Measurements from ENCODE around the gene TSPAN4.
A peak's percentile ranks its signal among the peaks of the same experiment; 100 is the strongest.

Gene TSPAN4

GRCh38 chr11:893008-893654, 50.5 kb downstream of the TSPAN4 start:
- no peak for DNase-seq

GRCh38 chr11:894575-895201, 52.0 kb downstream of the TSPAN4 start:
- DNase-seq = no peak

GRCh38 chr11:895331-896110, 52.9 kb downstream of the TSPAN4 start:
- no peak for DNase-seq

GRCh38 chr11:897253-898142, 54.8 kb downstream of the TSPAN4 start:
- no peak for DNase-seq

DNA sequence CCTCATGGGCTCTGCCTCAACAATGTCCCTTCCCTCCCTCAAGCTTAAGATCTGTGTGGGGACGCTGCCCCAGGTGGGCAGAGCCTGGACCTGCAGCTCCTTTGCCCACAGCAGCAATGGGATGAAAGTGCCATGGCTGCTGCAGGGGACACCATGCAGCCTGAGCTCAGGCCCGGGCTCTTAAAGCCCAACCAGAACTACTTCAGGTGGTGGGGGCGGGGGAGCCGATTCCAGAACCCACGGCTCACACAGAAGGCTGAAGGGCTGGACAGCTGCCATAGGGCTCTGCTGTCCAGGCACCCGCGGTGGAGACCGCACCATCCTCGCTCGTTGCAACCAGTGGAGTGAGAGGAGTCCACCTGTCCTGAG, 55.5 kb downstream of the TSPAN4 start:
- DNase-seq = no peak

DNA sequence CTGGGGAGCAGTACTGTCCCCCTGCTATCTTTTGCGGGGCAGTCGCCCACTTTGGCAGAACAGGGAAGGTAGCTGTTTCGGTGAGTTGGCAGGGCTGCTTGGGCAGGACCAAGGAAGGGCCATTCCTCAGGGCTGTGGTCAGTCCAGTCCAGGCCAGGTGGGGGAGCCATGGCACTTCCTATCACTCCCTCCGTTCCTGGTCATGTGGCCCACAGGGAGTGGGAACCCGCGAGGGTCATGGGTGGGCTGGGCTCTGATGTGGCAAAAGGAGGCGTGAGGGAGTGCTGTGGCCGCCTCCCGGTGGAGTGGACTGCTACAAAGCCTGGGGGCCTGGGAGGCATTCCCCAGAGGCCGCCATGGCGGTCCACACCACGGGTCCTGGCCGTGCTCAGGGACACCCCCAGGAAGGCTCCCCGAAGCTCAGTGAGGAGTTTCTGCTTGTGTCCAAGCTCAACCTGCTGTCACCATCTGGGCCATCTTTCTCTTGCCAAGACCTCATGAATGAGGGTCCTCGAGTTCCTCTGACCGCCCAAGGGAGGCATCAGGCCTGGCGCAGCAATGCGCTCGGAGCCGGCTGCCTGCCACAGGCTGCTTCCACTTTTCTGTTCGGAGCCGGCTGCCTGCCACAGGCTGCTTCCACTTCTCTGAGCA, 56.0 kb downstream of the TSPAN4 start:
- no peak for DNase-seq

DNA sequence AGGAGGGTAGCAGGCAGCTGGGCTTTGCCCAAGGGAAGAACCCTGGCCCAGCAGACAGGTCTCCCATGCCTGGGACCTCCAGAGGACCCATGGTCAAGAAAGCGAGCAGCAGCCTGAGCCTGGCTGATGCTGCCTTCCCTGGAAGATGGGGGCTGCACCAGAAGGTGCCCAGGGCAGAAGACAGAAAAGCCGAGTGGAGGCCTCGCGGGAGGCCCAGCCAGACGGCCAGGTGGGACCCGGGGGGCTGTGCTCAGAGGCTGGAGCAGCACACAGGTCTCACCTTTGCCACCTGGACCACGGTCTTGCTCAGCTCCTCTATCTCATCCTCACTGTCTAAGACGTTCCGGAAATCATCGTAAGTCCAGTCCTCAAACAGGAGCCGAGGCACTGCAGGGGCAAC, 57.1 kb downstream of the TSPAN4 start:
- no peak for DNase-seq

GRCh38 chr11:900545-900944, 57.9 kb downstream of the TSPAN4 start:
- no peak for DNase-seq

GRCh38 chr11:901452-902061, 58.9 kb downstream of the TSPAN4 start:
- DNase-seq = no peak

DNA sequence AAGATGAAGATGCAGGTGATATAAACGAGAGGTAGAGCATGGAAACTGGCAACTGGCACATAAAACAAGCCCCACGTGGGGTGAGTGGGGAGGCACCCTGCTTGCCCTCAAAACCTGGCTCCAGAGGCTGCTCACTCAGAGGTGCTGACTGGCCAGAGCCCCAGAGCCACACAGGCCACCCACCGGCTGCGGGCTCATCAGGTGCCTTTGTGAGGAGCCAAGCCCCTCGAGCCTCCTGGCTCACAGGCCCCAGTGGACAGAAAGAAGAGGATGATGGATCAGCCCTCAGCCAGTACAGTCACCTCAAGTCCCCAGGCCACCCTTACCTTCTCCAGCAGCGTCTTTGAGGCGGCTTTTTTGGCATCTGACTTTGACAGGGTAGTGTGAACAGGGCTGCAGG, 61.7 kb downstream of the TSPAN4 start:
- DNase-seq = no peak

GRCh38 chr11:905952-906351, 63.3 kb downstream of the TSPAN4 start:
- no peak for DNase-seq

DNA sequence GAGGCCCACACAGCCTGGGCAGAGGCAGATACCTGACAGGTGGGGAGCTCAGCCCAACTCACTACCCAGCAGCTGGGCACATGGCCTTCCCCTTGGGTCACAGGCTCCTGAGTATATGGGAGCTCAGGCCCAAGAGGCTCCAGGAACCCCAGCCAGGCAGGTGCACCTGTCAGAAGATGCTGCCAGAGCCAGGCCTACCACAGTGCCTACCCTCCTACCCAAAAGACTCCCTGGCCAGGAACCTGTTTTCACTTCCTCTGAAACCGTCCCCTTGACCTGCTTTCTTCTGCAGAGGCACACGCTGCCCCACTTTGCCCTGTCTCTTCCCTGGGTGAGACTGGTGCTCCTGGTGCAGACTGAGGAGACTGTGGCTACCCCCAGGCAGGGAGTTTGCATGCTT, 65.0 kb downstream of the TSPAN4 start:
- no peak for DNase-seq

DNA sequence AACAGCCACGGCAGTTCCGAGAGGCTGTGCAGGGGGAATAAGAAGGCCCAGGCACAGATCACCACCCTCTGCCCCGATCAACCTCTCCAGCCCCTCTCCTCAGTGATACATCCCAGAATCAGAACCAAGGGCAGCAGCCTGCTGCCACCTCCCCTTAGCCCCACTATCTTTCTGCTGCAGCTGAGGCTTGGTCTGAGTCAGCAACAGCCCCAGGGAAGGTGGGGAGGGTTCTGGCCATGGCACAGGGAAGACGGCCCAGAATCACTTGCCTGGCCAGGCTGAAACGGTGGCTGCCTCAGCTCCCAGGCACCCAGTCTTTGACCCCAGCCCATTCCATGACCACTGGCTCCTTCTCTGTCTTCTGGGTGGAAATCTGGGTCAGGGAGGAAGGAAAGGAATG, 65.6 kb downstream of the TSPAN4 start:
- no peak for DNase-seq

DNA sequence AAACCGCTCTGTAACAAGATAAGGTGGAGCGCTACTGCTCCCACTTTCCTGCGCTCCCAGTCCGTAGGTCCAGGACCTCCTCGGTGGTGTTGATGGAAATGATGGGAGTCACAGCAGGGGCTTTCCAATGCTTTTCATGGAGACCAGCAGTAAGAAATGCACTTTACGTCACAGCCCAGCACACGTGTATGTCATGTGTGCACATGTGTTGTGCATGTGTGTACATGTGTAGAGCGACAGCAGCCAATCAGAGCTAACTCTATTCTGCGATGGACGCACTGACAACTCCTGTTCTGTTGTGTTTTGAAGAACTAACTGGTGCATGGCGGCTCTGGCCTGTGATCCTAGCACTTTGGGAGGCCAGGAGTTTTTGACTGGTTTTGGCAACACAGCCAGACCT, 66.8 kb downstream of the TSPAN4 start:
- DNase-seq = no peak

DNA sequence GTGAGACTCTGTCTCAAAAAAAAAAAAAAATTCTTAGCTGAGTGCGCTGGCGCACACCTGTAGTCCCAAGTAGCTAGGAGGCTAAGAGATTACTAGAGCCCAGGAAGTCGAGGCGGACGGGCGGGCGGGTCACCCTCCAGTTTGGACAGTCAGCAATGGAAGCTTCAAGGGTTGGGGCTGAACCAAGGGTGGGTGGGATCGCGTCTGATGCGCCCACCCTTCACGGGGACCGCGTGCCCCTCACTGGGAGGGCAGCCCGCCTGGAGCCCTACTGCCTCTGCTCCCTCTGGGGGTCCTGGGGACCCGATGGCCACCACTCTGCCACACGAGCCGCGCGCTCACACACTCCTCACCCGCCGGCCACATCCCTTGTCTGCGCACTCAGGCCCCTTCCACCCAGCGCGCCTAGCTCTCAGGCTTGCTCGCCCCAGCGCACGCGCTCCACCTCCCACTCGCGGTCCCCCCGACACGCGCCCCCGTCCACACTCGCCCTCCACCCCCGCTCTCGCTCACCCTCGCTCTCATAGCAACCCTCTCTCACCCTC, 67.5 kb downstream of the TSPAN4 start:
- no peak for DNase-seq

- peak; percentile 84 for DNase-seq
Measured at GRCh38 chr11:910589-911030, 68.0 kb downstream of the TSPAN4 start, which contains the start of gene CHID1. Gene CHID1, minus strand, starts transcription at chr11:910810. Its CDS starts 5,994 bp downstream, at chr11:904816.

- no peak for DNase-seq
Measured at GRCh38 chr11:911031-911889, 68.6 kb downstream of the TSPAN4 start.

- DNase-seq = no peak
Measured at GRCh38 chr11:911890-912219, 69.2 kb downstream of the TSPAN4 start.

DNA sequence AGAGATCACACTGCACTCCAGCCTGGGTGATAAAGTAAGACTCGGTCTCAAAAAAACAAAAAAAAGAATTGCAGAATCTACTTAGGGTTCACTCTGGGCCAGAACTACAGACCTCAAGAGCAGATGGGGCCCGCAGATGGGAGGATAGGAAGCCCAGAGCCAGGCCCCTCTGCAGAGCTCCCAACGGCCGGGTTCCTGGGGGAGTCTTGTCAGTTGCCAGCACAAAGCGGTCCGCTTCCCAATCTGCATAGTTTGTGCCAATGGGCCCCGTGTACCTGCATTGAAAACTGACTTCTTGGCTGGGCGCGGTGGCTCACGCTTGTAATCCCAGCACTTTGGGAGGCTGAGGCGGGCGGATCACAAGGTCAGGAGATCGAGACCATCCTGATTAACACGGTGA, 69.6 kb downstream of the TSPAN4 start:
- no peak for DNase-seq

DNA sequence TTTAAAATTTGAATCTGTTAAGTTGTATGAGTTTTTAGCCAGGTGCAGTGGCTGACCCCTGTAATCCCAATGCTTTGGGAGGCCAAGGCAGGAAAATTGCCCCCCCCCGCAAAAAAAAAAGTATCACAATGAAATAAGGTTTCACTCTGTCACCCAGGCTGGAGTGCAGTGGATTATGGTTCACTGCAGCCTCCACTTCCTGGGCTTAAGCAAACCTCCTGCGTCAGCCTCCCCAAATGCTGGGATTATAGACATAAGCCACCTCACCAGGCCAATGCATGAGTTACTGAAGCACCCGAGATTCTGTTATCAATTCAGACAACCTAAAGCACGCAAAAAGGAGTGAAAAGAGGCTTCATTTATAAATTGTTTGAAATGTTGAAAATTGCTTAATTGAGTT, 70.4 kb downstream of the TSPAN4 start:
- no peak for DNase-seq

- no peak for DNase-seq
Measured at GRCh38 chr11:914204-914603, 71.6 kb downstream of the TSPAN4 start.
